NCI-H748 (cell line): ENCODE results near the gene HLA-DMA.
A peak's percentile ranks its signal among the peaks of the same experiment; 100 is the strongest.

ENCODE experiments used
- DNase-seq: peaks from one replicate; lab custom pipeline; 2025; ENCODE audit not compliant: unreplicated experiment; lab: John Stamatoyannopoulos, UW

HLA-DMA gene

DNA sequence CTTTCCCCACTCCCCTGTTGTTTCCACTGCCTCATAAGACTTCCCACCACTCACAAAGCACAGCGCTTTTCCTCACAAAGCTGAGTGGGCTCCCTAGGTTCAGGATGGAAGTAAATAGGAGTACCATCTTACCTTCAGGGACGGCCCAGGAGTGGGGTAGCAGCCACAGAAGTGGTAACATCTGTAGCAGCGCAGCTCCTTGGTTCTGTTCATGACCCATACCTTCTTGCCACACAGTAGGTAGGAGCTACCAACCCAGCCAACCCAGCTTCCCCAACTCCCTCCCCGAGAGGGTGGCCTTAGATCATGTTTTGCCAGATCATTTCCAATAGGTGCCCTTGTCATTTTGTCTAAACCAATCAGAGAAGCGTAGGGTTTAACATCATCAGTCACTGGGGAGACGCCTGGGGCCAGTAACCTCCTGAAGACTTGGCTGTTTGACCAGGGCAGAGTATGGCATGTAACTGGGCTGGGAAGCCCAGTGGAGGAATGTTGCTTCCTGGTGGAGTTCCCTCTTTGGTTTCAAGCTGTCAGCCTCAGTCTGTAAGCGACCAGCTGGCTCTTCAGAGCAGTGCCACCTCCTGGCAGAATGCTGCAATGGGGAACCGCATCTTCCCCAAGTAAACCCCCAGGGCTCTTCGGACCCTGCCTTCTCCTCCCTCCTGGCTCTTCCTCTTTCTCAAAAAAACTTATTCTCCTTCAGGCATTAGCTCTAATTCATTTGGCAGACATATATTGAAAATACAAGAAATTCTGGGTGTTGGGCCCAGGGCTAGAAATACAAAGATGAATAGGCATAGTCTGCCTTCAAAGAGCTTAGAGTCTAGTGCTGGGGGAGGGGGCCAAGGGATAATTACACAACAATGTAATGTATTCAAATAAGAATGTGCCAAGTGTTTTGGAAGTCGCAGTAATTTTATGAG is at the start of gene HLA-DMA:
HLA-DMA (minus strand) TSS at position 281 of the 923 bp plus-strand sequence; CDS start at position 220, 61 bp downstream.
- DNase-seq, result peak; percentile 53

DNA sequence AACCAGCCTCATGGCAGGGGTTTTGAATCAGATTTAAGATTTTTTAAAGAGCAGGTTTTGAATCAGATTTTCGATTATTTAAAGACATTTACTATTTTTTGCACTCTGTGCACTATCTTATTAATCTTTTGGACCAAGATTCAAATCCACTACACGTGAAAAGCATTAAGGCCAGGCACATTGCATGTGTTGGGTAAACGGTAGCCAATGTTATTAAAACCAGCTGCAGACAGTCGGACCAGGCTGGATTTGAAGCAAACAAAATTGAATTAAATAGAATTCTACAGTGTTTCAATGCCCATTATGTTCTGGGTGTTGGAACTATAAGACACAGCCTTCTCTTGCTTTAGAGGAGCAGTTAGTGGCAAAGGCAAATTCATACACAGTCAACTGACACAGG is 48.8 kb upstream of the HLA-DMA start:
- no peak for DNase-seq

DNA sequence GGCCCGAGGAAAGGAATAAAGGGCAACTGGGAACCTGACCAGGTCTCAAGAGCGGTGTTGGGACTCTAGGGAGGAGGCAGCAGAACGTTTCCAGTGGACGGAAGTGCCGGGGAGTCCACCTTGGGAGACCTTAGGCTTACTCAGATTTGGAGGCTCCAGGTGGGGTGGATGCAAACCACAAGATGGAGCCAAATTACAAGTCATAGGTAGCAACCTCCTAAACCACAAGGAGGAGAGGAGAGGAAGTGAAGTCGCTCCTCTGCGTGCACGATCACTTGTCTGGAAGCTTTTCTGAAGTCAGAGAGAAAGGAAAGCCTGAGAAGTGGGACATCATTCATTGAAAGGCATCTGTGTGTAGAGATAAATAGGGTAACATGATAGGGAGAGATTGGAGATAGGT is 47.2 kb upstream of the HLA-DMA start:
- peak; percentile 37 for DNase-seq

DNA sequence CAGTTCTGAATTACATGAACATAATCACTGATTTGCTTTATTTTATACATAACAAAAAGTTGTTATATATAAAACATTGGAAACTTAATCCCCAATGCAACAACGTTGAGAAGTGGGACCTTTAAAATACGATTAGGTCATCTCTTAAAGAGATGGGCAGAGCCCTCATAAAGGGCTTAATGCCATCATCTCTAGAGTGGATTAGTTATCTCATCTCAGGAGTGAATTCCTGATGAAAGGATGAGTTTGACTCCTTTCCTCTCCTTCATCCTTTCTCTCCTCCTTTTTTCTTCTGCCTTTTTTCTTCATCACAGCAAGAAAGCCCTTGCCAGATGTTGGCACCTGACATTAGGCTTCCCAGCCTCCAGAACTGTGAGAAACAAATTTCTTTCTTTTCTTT is 42.6 kb upstream of the HLA-DMA start:
- DNase-seq, result no peak

DNA sequence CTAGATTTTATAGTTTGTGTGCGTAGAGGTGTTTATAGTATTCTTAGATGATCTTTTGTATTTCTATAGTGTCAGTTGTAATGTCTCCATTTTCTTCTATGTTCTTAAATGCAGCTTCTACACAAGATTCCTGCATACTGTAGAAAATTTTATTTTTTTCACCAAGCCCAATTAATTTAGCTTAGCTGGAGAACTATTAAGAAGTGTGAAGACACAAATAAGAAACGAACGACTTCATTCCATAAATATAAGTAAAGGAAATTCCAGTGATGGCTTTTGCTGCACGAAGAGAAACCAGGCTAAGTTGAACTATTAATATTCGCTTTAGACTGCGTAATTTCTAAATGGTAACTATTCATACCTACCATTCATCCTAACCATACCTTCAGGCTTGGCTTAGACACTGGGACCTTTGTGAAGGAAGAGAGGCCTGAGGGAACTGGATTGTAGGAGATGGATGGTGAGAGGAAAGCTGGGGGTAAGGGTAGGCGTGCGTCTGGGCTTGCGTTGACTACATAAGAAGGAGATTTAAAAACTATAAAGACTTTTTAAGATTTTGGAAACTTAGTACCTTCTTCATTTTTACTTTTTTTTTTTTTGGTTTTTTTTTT is 40.6 kb upstream of the HLA-DMA start:
- DNase-seq, result no peak

DNA sequence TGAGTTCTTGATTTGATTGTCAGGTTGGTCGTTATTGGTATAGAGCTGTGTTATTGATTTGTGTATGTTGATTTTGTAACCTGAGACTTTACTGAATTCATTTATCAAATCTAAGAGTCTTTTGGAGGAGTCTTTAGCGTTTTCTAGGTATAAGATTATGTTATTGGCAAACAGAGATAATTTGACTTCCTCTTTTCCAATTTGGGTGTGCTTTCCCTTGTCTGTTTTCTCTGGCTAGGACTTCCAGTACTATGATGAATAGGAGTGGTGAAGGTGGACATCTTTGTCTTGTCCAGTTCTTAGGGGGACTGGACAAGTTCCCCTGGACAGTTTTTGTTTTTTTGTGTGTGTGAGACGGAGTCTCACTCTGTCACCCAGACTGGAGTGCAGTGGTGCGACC is 39.1 kb upstream of the HLA-DMA start:
- no peak for DNase-seq

DNA sequence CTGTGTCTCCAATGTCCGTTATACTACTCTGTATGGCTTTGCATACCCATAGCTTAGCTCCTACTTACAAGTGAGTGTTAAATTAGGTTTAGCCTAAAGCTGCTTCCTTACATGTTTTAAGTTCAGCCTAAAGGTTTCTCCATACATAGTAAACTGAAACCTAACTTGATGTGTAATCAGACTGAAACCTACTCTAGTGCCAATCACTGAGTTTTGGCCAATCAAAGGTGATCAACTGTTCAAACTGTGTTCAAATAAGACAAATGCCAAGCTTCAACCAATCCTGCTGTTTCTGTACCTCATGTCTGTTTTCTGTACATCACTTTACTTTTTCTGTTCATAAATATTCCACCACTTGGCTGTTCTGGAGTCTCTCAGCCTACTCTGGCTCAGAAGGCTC is 36.5 kb upstream of the HLA-DMA start:
- DNase-seq, result no peak

DNA sequence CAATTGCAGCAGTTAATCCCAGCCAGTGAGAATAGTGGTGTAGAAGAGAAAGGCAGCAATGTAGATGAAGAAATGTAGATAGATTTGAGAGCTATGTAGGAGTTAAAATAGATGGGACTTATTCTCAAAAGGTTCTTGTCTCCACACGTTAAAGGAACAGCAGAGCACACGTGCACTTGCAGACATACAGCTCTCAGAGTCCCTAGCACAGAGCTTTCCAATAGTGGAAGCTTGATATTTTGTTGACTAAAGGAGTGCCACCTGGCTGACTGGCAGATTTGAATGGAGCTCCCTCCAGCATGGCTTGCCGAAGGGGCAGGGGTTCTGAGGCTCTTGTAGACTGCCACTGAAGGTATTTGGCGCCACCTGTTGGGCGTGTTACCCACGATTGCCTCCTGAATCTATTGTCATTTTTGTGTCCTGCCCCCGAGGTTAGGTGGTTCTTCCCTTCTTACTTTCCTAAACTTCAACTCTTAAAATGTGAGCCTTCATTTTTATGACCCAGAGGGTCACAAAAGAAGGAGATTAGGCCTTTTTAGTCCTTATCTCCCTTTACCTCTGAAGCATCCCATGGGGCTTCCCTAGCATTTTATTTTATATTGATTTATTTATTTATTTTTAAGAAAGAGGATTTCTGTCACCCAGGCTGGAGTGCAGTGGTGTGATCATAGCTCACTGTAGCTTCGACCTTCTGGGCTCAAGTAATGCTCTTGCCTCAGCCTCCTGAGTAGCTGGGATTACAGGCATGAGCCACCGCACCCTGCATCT is 31.9 kb upstream of the HLA-DMA start:
- peak; percentile 95 for DNase-seq

DNA sequence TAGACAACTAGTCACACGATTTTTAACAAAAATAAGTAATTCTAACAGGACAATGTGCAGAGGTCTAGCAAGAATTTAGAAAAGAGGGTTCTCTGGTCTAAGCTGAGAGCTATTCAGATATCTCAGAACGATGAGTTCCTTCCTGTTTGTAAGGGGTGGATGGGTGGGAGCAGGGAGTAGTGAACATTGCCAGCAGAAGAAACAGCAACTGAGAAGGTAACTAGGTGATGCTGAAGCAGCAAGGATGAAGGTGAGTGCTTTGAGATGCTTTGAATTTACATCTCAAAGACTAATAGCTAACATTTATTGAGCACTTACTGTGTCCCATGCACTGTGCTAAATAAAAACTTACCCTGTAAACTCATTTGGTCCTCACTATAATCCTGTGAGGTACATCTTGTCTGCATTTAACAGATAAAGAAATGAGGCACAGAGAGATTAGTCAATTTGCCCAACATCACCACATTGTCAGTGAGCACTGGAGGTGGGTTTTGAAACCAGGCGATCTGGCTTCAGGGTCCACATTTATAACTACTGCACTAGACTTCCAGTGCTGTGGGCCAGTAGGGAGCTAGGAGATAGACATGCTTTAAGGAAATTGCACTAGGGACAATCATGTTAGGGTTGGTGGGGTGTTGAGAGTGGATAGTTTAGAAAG is 31.2 kb upstream of the HLA-DMA start:
- DNase-seq, result no peak

DNA sequence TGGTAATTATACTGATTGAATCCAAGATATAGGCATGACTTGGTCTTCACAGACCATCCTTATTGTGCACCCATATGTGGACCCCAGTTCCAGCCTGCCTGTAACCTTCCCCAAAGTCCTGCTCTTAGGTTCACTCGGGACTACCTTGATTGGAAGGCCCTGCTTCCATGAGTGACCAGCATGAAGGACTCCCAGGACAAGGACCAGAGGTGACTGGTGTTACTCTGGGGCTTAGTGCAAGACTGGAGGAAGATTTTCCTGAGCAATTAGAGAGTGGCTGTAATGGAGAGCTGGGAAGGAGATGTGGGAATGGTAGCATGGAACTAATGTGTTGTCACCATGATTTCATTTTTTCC is 30.6 kb upstream of the HLA-DMA start:
- DNase-seq, result no peak

DNA sequence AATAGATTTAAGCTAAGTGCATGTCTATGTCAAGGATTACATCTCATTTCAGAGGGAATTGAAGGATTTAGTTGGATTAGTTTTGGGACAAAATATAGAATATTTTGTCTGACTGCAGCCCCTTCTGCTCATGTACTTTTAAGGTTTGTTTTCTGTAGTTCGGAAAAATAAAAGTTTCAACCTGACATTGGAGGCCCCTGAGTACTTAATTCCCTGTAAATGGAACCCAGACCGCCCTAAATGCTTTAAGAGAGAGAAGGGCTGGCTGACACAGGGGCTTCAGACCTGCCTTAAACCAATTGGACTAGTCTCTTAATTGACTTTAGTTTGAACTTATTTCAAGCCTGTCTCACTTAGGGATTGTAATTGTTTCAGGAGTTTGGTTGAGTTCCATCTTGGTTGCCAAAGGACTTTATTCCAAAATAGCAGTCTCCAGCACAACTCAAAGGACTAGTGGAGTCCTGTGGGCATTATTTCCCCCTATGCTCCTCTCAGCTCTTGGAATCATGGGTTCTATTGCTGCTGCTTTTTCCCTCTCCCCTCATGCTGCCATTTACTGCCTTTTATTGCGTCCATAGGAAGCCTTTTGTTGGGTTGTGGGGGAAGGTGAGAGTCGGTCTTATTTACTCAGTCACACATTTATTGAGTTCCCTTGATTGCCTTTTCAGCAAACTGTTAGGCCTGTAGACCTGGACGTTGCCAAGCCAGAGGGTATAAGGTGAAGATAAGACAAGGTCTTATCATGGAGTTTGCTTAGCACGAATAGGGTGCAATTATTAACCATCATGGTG is 30.0 kb upstream of the HLA-DMA start:
- peak; percentile 40 for DNase-seq

DNA sequence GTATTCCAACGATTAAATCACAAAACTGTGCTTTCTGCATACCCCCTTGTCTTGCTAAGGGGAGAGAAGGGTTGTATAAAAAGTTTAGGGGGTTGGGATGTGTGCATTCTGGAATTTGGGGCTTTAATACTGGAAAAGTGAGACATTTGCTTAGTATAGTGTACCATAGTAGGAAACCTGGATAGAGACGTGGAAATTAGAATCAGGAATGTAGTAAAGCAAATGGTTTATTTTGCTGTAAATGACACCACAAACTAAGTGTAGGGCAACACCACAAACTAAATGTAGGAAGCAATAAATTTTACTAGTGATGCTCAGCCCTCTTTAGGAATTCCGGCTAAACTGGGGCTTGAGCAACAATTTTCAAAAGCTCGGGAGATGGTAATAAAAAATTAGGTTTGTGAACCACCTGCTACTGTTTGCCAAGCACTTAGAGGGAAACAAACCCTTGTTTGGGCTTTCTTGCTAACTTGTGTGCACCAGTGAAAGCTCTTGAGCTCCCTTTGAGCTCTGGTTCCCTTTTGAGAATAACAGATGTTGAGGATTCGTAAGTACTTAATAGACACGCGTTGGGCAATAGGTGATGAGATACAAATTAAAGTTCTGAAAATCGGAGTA is 29.3 kb upstream of the HLA-DMA start:
- peak; percentile 78 for DNase-seq

DNA sequence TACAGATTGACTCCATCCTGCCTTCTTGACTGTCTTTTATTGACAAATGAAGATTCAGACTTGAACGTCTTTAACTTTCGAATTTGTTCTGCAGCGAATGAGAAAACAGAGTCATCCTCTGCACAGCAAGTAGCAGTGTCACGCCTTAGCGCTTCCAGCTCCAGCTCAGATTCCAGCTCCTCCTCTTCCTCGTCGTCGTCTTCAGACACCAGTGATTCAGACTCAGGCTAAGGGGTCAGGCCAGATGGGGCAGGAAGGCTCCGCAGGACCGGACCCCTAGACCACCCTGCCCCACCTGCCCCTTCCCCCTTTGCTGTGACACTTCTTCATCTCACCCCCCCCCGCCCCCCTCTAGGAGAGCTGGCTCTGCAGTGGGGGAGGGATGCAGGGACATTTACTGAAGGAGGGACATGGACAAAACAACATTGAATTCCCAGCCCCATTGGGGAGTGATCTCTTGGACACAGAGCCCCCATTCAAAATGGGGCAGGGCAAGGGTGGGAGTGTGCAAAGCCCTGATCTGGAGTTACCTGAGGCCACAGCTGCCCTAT is 27.7 kb upstream of the HLA-DMA start:
- DNase-seq, result no peak

DNA sequence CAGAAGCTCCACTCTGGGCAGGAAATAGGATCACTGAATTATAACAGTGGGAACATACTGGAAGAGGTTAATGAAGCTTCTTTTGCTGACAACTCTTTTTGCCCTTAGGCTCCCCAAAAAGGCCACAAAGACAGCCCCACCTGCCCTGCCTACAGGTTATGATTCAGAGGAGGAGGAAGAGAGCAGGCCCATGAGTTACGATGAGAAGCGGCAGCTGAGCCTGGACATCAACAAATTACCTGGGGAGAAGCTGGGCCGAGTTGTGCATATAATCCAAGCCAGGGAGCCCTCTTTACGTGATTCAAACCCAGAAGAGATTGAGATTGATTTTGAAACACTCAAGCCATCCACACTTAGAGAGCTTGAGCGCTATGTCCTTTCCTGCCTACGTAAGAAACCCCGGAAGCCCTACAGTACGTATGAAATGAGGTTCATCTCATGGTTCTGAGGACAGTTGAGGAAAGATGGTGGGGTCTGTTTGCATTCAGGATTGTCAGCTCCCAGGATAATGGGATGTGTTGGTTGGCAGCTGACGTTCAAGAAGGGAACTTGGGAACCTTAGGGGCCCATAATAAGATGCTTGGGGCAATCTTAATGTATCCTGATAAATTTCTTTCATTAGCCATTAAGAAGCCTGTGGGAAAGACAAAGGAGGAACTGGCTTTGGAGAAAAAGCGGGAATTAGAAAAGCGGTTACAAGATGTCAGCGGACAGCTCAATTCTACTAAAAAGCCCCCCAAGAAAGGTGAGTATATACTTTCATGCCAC is 27.0 kb upstream of the HLA-DMA start:
- no peak for DNase-seq

DNA sequence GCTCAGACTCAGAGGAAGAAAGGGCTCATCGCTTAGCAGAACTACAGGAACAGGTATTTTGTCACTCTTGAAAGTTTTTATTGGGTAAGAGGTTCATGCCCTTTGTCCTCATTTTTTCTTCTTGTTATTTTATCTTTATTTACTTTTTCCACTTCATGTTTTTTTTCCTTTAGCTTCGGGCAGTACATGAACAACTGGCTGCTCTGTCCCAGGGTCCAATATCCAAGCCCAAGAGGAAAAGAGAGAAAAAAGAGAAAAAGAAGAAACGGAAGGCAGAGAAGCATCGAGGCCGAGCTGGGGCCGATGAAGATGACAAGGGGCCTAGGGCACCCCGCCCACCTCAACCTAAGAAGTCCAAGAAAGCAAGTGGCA is 25.0 kb upstream of the HLA-DMA start:
- no peak for DNase-seq

DNA sequence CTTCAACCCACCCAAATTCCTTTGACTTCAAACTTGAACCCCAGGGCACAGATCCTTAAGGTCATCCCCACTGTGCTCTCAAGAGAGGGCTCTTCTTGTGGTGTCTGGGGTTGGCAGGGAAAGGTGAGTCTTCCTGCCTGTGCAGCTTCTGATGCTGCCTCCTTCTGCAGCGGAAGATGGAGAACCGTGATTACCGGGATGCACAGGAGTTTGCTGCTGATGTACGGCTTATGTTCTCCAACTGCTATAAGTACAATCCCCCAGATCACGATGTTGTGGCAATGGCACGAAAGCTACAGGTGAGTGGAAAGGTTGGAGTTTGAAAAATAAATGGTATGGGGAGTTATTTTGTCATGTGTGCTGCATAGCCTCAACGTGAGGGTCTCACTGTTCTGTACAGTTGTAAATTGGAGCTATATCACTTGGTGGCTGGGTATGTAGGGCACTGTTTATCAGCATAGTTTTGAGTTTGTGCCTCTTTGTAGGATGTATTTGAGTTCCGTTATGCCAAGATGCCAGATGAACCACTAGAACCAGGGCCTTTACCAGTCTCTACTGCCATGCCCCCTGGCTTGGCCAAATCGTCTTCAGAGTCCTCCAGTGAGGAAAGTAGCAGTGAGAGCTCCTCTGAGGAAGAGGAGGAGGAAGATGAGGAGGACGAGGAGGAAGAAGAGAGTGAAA is 24.5 kb upstream of the HLA-DMA start:
- DNase-seq, result no peak

DNA sequence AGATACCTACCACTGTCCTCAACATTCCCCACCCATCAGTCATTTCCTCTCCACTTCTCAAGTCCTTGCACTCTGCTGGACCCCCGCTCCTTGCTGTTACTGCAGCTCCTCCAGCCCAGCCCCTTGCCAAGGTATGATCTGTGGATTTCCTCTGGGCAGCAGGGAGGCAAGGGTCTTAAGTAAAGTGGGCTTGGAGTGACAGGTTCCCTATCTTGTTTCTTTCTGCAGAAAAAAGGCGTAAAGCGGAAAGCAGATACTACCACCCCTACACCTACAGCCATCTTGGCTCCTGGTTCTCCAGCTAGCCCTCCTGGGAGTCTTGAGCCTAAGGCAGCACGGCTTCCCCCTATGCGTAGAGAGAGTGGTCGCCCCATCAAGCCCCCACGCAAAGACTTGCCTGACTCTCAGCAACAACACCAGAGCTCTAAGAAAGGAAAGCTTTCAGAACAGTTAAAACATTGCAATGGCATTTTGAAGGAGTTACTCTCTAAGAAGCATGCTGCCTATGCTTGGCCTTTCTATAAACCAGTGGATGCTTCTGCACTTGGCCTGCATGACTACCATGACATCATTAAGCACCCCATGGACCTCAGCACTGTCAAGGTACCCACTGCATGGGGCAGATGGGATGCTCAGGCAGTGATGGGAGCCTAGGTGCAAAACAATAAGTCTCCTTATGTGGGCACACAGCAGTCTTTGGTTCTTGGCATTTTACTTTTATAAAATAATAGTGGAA is 23.6 kb upstream of the HLA-DMA start:
- no peak for DNase-seq

DNA sequence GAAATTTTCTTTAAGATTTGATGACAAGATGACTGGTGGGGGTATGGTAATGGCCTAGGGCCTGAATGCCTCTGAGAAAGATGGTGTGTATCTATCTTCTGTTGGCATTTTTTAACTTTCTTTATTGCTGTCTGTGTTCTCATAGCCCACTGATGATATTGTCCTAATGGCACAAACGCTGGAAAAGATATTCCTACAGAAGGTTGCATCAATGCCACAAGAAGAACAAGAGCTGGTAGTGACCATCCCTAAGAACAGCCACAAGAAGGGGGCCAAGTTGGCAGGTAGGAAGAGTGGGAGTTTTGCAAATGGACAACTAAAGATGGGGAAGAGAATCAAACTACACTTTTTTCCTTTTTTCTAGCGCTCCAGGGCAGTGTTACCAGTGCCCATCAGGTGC is 23.0 kb upstream of the HLA-DMA start:
- DNase-seq, result no peak
